Measurements from ENCODE around the gene CFAP410. TPM values are rescaled to one million over a fixed set of nuclear protein-coding genes. Genes with fewer than 3 reads are reported as not detected.
"Not testable (repeated sequence)": the region's sequence is repeated elsewhere in the genome, so short reads cannot be mapped to it uniquely, and the experiment has no call there.

CFAP410 gene
- total and polyA plus RNA-seq, 12 donors, result 10.9 to 34.7 (median 13.9) TPM

DNA sequence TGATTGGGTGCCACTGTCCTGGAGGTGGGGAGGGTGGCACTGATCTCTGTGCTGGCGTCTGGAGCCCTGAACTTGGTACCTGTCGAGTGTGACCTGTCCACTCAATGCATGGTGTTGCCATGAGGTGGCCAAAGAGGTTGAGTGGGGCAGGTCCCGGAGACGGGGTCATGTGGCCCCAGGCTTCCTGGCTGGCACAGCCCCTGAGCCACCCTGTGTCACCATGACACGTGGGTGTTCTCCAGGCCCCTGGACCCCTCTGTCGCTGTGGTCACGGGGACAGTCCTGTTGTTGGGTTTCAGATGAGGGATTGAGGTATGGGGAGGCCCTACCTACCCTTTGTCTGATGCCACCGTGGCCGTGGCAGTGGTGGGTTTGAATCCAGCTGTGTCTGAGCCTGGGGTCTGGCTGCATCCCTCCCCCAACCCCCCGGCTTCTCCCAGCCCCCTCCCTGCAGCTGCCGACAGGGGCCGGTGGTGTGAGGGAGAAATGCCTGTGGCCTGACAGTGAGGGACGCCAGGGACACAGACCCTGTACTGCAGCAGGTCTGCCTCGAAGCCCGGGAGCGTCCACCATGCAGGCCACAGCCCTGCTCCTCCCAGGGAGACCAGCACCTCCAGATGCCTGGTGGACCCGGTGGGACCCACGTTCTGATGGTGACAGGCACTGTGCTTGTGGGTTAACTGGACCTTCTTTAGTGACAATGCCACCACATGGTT lies 26.2 kb upstream of the CFAP410 start:
- H3K27me3 ChIP-seq, result peaks cover 0 to 37% (median 13%) of the 10 kb centered on the region in 7 donors
- DNase-seq, result no peak
- H3K9me3 ChIP-seq, result peaks cover 0 to 23% (median 5%) of the 10 kb centered on the region in 11 donors
- ATAC-seq, result no peak
- no peak overlapping the region for H3K4me3 ChIP-seq
- H3K4me1 ChIP-seq, result peaks cover 0 to 6% (median 0%) of the 10 kb centered on the region in 9 donors
- TF ChIP-seq, protein P1, sequence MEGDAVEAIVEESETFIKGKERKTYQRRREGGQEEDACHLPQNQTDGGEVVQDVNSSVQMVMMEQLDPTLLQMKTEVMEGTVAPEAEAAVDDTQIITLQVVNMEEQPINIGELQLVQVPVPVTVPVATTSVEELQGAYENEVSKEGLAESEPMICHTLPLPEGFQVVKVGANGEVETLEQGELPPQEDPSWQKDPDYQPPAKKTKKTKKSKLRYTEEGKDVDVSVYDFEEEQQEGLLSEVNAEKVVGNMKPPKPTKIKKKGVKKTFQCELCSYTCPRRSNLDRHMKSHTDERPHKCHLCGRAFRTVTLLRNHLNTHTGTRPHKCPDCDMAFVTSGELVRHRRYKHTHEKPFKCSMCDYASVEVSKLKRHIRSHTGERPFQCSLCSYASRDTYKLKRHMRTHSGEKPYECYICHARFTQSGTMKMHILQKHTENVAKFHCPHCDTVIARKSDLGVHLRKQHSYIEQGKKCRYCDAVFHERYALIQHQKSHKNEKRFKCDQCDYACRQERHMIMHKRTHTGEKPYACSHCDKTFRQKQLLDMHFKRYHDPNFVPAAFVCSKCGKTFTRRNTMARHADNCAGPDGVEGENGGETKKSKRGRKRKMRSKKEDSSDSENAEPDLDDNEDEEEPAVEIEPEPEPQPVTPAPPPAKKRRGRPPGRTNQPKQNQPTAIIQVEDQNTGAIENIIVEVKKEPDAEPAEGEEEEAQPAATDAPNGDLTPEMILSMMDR (IDR thresholded peaks at IDR 0.05), result no peak
- no peak overlapping the region for H3K27ac ChIP-seq
- H3K36me3 ChIP-seq, result peaks cover 0 to 18% (median 0%) of the 10 kb centered on the region in 9 donors
- intact Hi-C loops (cut with DNase I), result loop anchor here in 2 of 10 donors (5.0 to 10.0 kb wide), 2 partner anchors 89 to 102 kb away; partner anchors contain the start of gene LRRC3 (in 1 of the 2)
- WGBS, 2 donors, result 83 to 88% methylated on average over 18 of the region's 18 CpGs

DNA sequence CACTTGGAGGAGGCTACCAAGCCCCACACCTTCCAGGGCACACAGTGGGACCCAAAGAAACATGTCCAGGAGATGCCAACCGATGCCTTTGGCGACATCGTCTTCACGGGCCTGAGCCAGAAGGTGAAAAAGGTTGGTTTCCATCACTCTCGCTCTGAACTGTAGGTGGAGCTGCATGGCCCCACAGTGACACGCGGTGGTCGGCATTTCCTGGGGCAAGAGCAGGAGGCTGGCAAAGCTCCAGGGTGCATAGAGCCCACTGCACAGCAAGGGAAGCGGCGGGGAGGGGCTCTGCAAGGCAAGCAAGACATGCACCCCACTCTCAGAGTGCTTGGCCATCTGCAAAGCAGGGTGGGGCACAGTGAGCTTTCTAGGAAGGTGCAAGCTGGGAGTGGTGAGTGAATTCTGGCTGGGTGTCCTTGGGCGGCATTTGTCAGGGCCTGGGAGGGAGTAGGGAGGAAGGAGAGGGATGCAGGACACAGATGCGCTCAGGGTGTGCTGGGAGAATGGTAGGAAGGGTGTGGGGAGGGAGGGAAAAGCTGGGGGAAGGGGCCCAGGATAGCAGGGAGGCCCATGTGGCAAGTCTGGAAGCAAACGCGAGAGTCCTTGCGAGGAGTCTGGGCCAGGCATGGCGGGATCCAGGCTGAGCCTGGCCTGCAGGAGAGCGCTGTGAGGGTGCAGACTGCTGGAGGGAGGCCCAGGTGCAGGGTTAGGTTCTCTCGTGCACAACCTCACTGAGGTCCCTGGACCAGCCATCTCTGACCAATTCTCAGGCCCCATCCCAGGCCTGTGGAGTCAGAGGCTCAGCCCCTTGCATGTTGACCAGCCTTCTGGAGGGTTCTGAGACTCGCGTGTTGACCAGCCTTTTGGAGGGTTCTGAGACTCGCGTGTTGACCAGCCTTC lies 25.2 kb upstream of the CFAP410 start:
- TF ChIP-seq, protein P1 (IDR thresholded peaks at IDR 0.05), result no peak
- intact Hi-C loops (cut with DNase I), result loop anchor here in 2 of 10 donors (5.0 to 10.0 kb wide), 2 partner anchors 90 to 103 kb away; partner anchors contain the start of gene LRRC3 (in 1 of the 2)
- peaks cover 0 to 31% (median 8%) of the 10 kb centered on the region in 7 donors for H3K27me3 ChIP-seq
- H3K27ac ChIP-seq, result no peak overlapping the region
- H3K4me1 ChIP-seq, result peaks cover 0 to 12% (median 0%) of the 10 kb centered on the region in 9 donors
- DNase-seq, result no peak
- no peak for ATAC-seq
- H3K4me3 ChIP-seq, result no peak overlapping the region
- peaks cover 0 to 18% (median 0%) of the 10 kb centered on the region in 9 donors for H3K36me3 ChIP-seq
- peaks cover 0 to 23% (median 5%) of the 10 kb centered on the region in 11 donors for H3K9me3 ChIP-seq
- 76% methylated on average over 22 of the region's 22 CpGs for WGBS, 2 donors

DNA sequence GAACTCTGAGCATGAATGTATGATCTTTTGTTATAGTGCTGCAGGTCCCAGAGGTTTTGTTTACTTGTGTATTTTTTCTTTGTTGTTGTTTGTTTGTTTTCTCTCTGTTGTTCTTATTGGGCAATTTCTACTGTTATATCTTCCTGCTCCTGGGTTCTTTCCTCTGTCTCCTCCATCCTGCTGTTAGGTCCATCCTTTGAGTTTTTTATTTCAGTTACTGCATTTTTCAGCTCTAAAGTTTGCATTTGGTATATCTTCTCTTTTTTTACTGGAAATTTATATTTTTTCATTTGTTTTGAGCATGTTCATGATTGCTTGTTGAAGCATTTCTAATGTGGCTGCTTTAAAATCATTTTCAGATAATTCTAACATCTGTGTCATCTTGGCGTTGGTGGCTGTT lies 24.1 kb upstream of the CFAP410 start:
- TF ChIP-seq, protein P1 (IDR thresholded peaks at IDR 0.05), result no peak
- no peak for DNase-seq
- peaks cover 0 to 23% (median 5%) of the 10 kb centered on the region in 11 donors for H3K9me3 ChIP-seq
- WGBS, 2 donors, result 92 to 93% methylated on average over 1 of the region's 1 CpG
- peaks cover 0 to 29% (median 0%) of the 10 kb centered on the region in 7 donors for H3K27me3 ChIP-seq
- no peak overlapping the region for H3K27ac ChIP-seq
- peaks cover 0 to 16% (median 0%) of the 10 kb centered on the region in 9 donors for H3K4me1 ChIP-seq
- H3K4me3 ChIP-seq, result no peak overlapping the region
- intact Hi-C loops (cut with DNase I), result loop anchor here in 1 of 10 donors (10.0 kb wide), 1 partner anchor 92 kb away; the partner anchor contains the start of gene LRRC3
- ATAC-seq, result no peak
- peaks cover 0 to 18% (median 0%) of the 10 kb centered on the region in 9 donors for H3K36me3 ChIP-seq

DNA sequence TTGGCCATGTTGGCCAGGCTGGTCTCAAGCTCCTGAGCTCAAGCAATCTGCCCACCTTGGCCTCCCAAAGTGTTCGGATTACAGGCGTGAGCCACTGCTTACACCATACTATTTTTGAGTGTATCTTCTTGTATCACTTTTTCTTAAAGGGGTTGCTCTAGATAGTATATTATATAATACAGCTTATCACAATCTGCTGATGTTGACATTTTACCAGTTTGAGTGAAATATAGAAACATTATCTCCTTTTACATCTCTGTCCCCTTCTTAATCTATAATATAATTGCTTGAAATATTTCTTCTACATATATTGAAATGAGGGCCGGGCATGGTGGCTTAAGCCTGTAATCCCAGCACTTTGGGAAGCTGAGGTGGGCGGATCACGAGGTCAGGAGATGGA lies 22.7 kb upstream of the CFAP410 start:
- H3K27ac ChIP-seq, ATAC-seq, H3K4me3 ChIP-seq, DNase-seq: not testable (repeated sequence)
- Histone ChIP-seq H3K4me1 (peaks cover 0 to 19% (median 0%) of the 10 kb centered on the region in 9 donors), H3K9me3 (peaks cover 0 to 23% (median 5%) of the 10 kb centered on the region in 11 donors), H3K36me3 (peaks cover 0 to 27% (median 0%) of the 10 kb centered on the region in 9 donors), H3K27me3 (peaks cover 0 to 19% (median 0%) of the 10 kb centered on the region in 7 donors)
- 86 to 97% methylated on average over 5 of the region's 5 CpGs for WGBS, 2 donors
- intact Hi-C loops (cut with DNase I), result loop anchor here in 1 of 10 donors (10.0 kb wide), 1 partner anchor 93 kb away; the partner anchor contains the start of gene LRRC3

All from heart right ventricle (tissue), 16 donors.